Measurements from ENCODE around the gene PTDSS2. TPM values are rescaled to one million over a fixed set of nuclear protein-coding genes. Genes with fewer than 3 reads are reported as not detected.

PTDSS2 gene
- total and polyA plus RNA-seq, 9 of the 15 experiments (the other 6 are each of a cell fraction or from before 2014, with no cell fraction given), result 0.45 to 53.9 (median 17.2) TPM

DNA sequence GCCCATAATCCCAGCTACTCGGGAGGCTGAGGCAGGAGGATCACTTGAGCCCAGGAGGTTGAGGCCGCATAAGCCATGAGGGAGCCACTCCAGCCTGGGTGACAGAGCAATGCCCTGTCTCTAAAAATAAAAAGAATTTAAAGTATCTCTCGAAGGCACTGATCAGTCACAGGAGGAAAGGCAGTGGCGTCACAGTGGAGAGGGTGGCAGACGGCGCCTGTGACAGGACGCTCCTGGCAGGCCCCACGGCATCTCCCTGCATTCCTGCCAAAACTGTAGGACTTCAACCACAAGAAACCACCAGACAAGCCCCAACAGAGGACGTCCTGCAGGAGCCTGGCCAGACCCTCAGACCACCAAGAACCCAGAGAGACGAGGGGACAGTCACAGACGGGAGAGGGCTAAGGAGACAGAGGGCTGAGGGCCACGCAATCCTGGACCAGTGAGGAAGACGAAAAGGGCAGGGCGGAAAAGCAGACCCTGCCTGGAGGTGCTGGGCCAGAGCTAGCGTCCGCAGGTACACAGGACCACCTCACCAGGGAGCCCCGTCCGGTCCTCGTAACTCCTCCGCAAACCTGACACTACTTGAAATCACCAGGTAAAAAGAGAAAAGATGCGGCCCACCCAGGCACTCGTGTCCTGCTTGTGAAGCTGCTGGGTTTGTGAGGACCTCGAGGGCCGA is 51.1 kb downstream of the PTDSS2 start:
- H3K4me3 ChIP-seq, result no peak overlapping the region
- no peaks in the 10 kb centered on the region for H3K27me3 ChIP-seq (ENCODE audit: control insufficient read depth in 2 of 2, insufficient read depth in 2 of 2, low read length in 2 of 2)
- no peak for TF ChIP-seq ZNF57 (CRISPR knock-in tag; IDR thresholded peaks at IDR 0.05)
- 0 out of 2 replicates have a peak, but pooled peaks have one; percentile 53 for TF ChIP-seq ZC3H4 (CRISPR knock-in tag; IDR thresholded peaks at IDR 0.05; ENCODE audit: borderline replicate concordance)
- no peak for DNase-seq (ENCODE audit: extremely low read depth in 1 of 4, low spot score in 3 of 4)
- peaks cover 57% of the 10 kb centered on the region for H3K79me2 ChIP-seq (ENCODE audit: control insufficient read depth, insufficient read depth, low read length)
- ATAC-seq, result no peak
- H3K4me1 ChIP-seq (replicated peaks in 1 of 2; ENCODE audit: control insufficient read depth in 2 of 2, insufficient read depth in 2 of 2, low read length in 2 of 2), result peaks cover 11 to 74% of the 10 kb centered on the region in 2 experiments
- no peaks in the 10 kb centered on the region for H4K20me1 ChIP-seq (replicated peaks; ENCODE audit: control insufficient read depth, insufficient read depth, low read length)
- H3K4me2 ChIP-seq (ENCODE audit: insufficient read depth, low read length), result no peak overlapping the region
- 97% methylated on average over 23 of the region's 24 CpGs for WGBS (ENCODE audit: insufficient coverage, low coverage, missing lambda C conversion rate)
- H3K9ac ChIP-seq (ENCODE audit: insufficient read depth in 1 of 2, low read depth in 2 of 2, low read length in 2 of 2), result no peak overlapping the region; a peak in 1 of 4 replicates
- CTCF ChIA-PET (ENCODE audit: low intra/inter-chr PET ratio), result no interaction called here
- intact Hi-C loops (cut with micrococcal nuclease) (no loop called here), in situ Hi-C loops (cut with MboI) (loop anchor here (5.0 kb wide), 1 partner anchor 49 kb away; the partner anchor contains the start of gene PTDSS2)
- peaks cover 3% of the 10 kb centered on the region for H3K9me1 ChIP-seq (ENCODE audit: control insufficient read depth, insufficient read depth, low read length)
- POLR2A ChIA-PET, result interaction anchor here (0.6 to 2.9 kb wide), 3 partner anchors 9 to 40 kb away, joined by 3 to 11 read pairs (median 3); no protein-coding TSS in a partner anchor
- no TSS peak for BruUV-seq (replicated peaks)
- H3K27ac ChIP-seq (ENCODE audit: extremely low read depth, low read depth, low read length), result no peak overlapping the region
- peaks cover 67% of the 10 kb centered on the region for H3K36me3 ChIP-seq (ENCODE audit: control insufficient read depth, insufficient read depth, low read length)
- H3K9me3 ChIP-seq (replicated peaks; ENCODE audit: control insufficient read depth, insufficient read depth, low read depth, low read length), result peaks cover 4% of the 10 kb centered on the region
- H2AFZ ChIP-seq (ENCODE audit: low read depth, low read length), result no peak overlapping the region
- no peak for FAIRE-seq

- in situ Hi-C loops (cut with MboI) (loop anchor here (5.0 kb wide), 1 partner anchor 49 kb away; the partner anchor contains the start of gene PTDSS2), intact Hi-C loops (cut with micrococcal nuclease) (no loop called here)
- H3K4me3 ChIP-seq, result no peak overlapping the region
- 87% methylated on average over 15 of the region's 19 CpGs for WGBS (ENCODE audit: insufficient coverage, low coverage, missing lambda C conversion rate)
- no peak overlapping the region for H3K4me2 ChIP-seq (ENCODE audit: insufficient read depth, low read length)
- POLR2A ChIA-PET, result interaction anchor here (0.6 to 2.9 kb wide), 3 partner anchors 9 to 41 kb away, joined by 3 to 11 read pairs (median 3); no protein-coding TSS in a partner anchor
- DNase-seq (ENCODE audit: extremely low read depth in 1 of 4, low spot score in 3 of 4) (no peak), FAIRE-seq (no peak), ATAC-seq (no peak)
- H3K27me3 ChIP-seq (ENCODE audit: control insufficient read depth in 2 of 2, insufficient read depth in 2 of 2, low read length in 2 of 2), result no peaks in the 10 kb centered on the region
- H4K20me1 ChIP-seq (replicated peaks; ENCODE audit: control insufficient read depth, insufficient read depth, low read length), result no peaks in the 10 kb centered on the region
- TF ChIP-seq HMGN3 (IDR thresholded peaks at IDR 0.05; ENCODE audit: borderline replicate concordance, extremely low read depth, insufficient read length, low read depth, low read length) (peak; percentile 30), ZNF57 (CRISPR knock-in tag; IDR thresholded peaks at IDR 0.05) (no peak)
- peaks cover 11 to 79% of the 10 kb centered on the region in 2 experiments for H3K4me1 ChIP-seq (replicated peaks in 1 of 2; ENCODE audit: control insufficient read depth in 2 of 2, insufficient read depth in 2 of 2, low read length in 2 of 2)
- CTCF ChIA-PET (ENCODE audit: low intra/inter-chr PET ratio), result no interaction called here
- H3K36me3 ChIP-seq (ENCODE audit: control insufficient read depth, insufficient read depth, low read length), result peaks cover 61% of the 10 kb centered on the region
- H3K79me2 ChIP-seq (ENCODE audit: control insufficient read depth, insufficient read depth, low read length), result peaks cover 61% of the 10 kb centered on the region
- H3K9me1 ChIP-seq (ENCODE audit: control insufficient read depth, insufficient read depth, low read length), result peaks cover 3% of the 10 kb centered on the region
- BruUV-seq (replicated peaks), result no TSS peak
- peak overlapping the region in 1 of 2 experiments; percentile 86; a peak in 2 of 4 replicates for H3K9ac ChIP-seq (ENCODE audit: insufficient read depth in 1 of 2, low read depth in 2 of 2, low read length in 2 of 2)
- H3K27ac ChIP-seq (ENCODE audit: extremely low read depth, low read depth, low read length), result no peak overlapping the region
- peaks cover 4% of the 10 kb centered on the region for H3K9me3 ChIP-seq (replicated peaks; ENCODE audit: control insufficient read depth, insufficient read depth, low read depth, low read length)
- H2AFZ ChIP-seq (ENCODE audit: low read depth, low read length), result no peak overlapping the region
Measured at GRCh38 chr11:501683-502287, 51.7 kb downstream of the PTDSS2 start.
